AG04450 (cell line): ENCODE results near the gene APOL2. TPM values are rescaled to one million over a fixed set of nuclear protein-coding genes. Genes with fewer than 3 reads are reported as not detected.

ENCODE experiments used
- polyA plus RNA-seq: library from polyadenylated mRNA; depleted of rRNA; stranded (reverse); fragments of >200 nt; gene quantifications from 2 replicates; pipeline ENCODE4 v1.2.3, GENCODE V29; 2011; rRNA removed
- small RNA-seq: library from RNA; depleted of rRNA; stranded (forward); fragments of <200 nt; gene quantifications from one replicate; pipeline ENCODE3, GENCODE V24; 2012; ENCODE audit warnings: low read depth; ENCODE audit not compliant: insufficient read length

The APOL2 gene
- polyA plus RNA-seq, 1 experiment: 19.7 TPM

Small RNAs within 50 kb of the gene (small RNA-seq; reads per million reads assigned to genes)
- not detected for gene MIR6819

Other genes with a start within 250 kb of the APOL2 start
- 253 and 288 TPM in 2 replicates for gene RBFOX2, start 210.7 kb downstream of the APOL2 start, polyA plus RNA-seq
- gene APOL3, start 78.8 kb downstream of the APOL2 start, polyA plus RNA-seq: 3.7 and 4.2 TPM in 2 replicates
- 0.21 TPM in 2 replicates for gene APOL4, start 37.7 kb downstream of the APOL2 start, polyA plus RNA-seq
- gene APOL1, start 13.6 kb upstream of the APOL2 start, polyA plus RNA-seq: 3.8 and 4.8 TPM in 2 replicates
- 338 and 432 TPM in 2 replicates for gene MYH9, start 148.4 kb upstream of the APOL2 start, polyA plus RNA-seq
- 157 and 168 TPM in 2 replicates for gene TXN2, start 242.1 kb upstream of the APOL2 start, polyA plus RNA-seq